ENCODE measurements around the gene LACTB.

- no peak for TF ChIP-seq CTCF (IDR thresholded peaks at IDR 0.05)
- TF ChIP-seq POLR2A (IDR thresholded peaks at IDR 0.05): no peak
Observed at GRCh38 chr15:63166219-63166618, 44.6 kb downstream of the LACTB start.
